ENCODE results near the gene AUTS2.

The AUTS2 gene

DNA sequence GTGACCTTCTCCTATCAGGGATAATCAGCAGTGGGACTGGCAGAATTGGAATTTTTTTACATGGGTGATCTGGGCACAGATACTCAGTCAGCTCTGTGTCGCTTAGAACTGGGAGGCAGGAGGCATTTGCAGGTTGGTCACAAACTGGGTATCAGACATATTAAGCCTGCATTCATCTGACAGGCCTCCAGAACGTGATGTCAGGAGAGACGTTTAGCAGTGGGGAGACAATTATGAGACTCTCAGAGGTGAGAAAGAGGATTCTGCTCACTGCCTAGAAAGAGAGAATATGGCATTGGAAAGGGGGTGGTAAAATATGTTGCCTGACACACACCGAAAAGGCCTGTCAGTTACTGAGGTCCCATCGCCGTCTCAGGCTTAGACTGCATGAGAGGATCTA lies 816.1 kb downstream of the AUTS2 start:
- no peak overlapping the region for H3K9ac ChIP-seq (ENCODE audit: low read length)
- peaks cover 15% of the 10 kb centered on the region for H3K4me1 ChIP-seq (ENCODE audit: control insufficient read depth, insufficient read depth, low read length)
- peaks cover 9% of the 10 kb centered on the region; the same call in 1 of the 2 replicates for H3K27me3 ChIP-seq (ENCODE audit: control insufficient read depth, insufficient read depth, low read length)
- H3K36me3 ChIP-seq (ENCODE audit: control insufficient read depth, insufficient read depth, low read length) = no peaks in the 10 kb centered on the region
- no peaks in the 10 kb centered on the region for H3K9me3 ChIP-seq (ENCODE audit: control insufficient read depth, insufficient read depth, low read depth, low read length)
- no peak overlapping the region for H3K27ac ChIP-seq (ENCODE audit: low read depth, low read length)
- no peak overlapping the region for H3K4me3 ChIP-seq (ENCODE audit: low read depth, low read length)

DNA sequence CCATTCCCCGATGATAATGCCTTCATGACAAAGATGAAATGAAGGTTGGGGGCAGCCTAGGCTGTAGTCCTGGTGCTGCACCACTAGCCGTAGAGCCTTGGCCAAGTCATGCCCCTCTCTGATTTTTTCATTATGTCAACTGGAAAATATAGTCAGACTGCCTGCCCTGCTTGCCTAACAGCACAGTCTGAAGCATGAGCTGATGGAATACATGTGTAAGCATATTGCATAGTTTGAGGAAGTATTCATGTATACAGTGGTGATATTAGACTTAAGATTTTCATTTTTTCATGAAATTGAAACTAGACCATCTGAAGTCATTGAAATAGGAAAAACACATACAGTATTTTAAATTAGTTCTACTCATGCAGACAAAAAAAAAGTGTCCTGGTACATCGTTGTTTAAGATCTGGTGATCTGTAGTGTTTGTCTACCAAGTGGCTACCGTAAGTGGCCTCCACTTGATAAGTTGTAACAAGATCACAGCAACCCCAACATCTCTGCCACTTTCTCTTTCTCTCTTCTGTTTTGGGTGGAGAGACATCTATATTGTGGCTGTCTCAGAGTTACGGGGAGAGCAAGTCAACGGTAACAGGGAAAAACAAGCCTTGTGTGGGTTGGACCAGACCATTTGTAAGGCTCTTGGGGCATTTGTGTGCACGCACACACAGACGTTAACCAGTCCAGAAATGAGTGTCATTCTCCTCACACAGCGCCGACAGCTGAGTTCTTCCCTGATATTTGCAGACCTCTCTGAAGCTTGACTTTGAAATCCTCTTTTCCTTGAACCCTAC lies 817.1 kb downstream of the AUTS2 start:
- no peak overlapping the region for H3K27ac ChIP-seq (ENCODE audit: low read depth, low read length)
- H3K9me3 ChIP-seq (ENCODE audit: control insufficient read depth, insufficient read depth, low read depth, low read length) = no peaks in the 10 kb centered on the region
- H3K4me1 ChIP-seq (ENCODE audit: control insufficient read depth, insufficient read depth, low read length) = peaks cover 20% of the 10 kb centered on the region
- no peaks in the 10 kb centered on the region for H3K36me3 ChIP-seq (ENCODE audit: control insufficient read depth, insufficient read depth, low read length)
- peaks cover 9% of the 10 kb centered on the region; the same call in 1 of the 2 replicates for H3K27me3 ChIP-seq (ENCODE audit: control insufficient read depth, insufficient read depth, low read length)
- H3K9ac ChIP-seq (ENCODE audit: low read length) = no peak overlapping the region
- H3K4me3 ChIP-seq (ENCODE audit: low read depth, low read length) = no peak overlapping the region

DNA sequence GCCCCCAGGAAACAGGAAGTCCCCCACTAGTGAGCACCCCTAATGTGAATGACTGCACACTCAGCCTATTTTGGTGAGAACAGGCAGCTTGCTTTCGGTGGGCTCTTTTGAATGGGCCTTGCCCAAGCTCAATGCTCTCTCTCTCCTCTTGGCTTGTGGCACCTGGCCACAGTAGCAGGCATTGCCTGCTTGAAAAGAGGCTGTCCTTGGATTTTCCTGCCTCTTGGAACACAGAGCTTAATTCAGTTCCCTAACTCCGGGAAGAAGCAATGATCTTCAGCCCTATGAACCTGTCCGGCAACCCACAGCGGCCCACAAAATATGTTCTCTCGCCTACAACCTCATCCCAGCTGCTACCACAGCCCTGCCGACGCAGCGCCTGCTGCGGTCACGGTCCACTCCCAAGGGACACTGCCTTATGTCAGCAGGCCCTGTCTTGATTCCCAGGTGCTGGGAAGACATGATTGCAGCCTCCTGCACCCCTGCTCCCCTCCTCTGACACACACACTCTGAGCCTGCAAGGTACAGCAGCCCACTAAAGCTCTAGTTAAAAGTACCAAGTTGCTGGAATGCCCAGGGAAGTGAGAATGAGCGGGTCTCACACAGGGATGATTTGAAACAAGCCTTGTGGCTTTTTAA lies 818.2 kb downstream of the AUTS2 start:
- Histone ChIP-seq H3K4me3 (ENCODE audit: low read depth, low read length) (no peak overlapping the region), H3K4me1 (ENCODE audit: control insufficient read depth, insufficient read depth, low read length) (peaks cover 31% of the 10 kb centered on the region), H3K9me3 (ENCODE audit: control insufficient read depth, insufficient read depth, low read depth, low read length) (no peaks in the 10 kb centered on the region), H3K36me3 (ENCODE audit: control insufficient read depth, insufficient read depth, low read length) (no peaks in the 10 kb centered on the region), H3K9ac (ENCODE audit: low read length) (no peak overlapping the region), H3K27ac (ENCODE audit: low read depth, low read length) (no peak overlapping the region), H3K27me3 (ENCODE audit: control insufficient read depth, insufficient read depth, low read length) (peaks cover 9% of the 10 kb centered on the region; the same call in 1 of the 2 replicates)

DNA sequence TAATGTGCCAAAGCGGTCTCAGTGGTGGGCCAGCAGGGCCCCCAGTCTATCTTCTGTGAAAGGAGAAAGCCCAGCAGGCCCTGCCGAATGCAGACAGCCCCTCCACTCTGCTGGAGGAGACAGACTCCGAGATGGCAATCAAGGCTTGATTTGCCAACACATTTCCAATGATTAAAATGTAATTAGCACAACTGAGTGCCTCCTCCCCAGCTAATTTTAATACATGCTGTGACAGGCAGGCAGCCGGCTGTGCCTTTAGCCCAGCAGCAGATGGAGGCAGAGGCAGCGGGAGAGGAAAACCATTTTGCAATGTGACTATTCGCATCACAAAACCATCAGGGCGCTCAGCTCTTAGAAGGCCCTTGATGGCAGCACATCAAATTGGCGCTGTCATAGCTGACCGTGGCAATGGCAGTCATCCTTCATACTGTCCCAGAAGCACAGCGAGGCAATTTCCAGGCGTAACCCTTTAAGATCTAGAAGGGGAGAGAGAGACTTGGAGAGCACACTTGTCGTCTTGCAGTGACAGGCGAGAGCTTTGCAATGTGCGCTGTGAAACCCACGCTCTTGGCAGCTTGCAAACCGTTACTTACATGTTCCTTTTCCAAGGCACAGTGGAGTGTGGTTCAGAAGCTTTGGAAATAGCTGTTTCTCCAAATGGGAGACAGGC lies 818.8 kb downstream of the AUTS2 start:
- Histone ChIP-seq H3K9me3 (ENCODE audit: control insufficient read depth, insufficient read depth, low read depth, low read length) (no peaks in the 10 kb centered on the region), H3K36me3 (ENCODE audit: control insufficient read depth, insufficient read depth, low read length) (no peaks in the 10 kb centered on the region), H3K27me3 (ENCODE audit: control insufficient read depth, insufficient read depth, low read length) (peaks cover 9% of the 10 kb centered on the region; the same call in 1 of the 2 replicates), H3K4me1 (ENCODE audit: control insufficient read depth, insufficient read depth, low read length) (peaks cover 34% of the 10 kb centered on the region), H3K4me3 (ENCODE audit: low read depth, low read length) (no peak overlapping the region), H3K27ac (ENCODE audit: low read depth, low read length) (no peak overlapping the region), H3K9ac (ENCODE audit: low read length) (no peak overlapping the region)

DNA sequence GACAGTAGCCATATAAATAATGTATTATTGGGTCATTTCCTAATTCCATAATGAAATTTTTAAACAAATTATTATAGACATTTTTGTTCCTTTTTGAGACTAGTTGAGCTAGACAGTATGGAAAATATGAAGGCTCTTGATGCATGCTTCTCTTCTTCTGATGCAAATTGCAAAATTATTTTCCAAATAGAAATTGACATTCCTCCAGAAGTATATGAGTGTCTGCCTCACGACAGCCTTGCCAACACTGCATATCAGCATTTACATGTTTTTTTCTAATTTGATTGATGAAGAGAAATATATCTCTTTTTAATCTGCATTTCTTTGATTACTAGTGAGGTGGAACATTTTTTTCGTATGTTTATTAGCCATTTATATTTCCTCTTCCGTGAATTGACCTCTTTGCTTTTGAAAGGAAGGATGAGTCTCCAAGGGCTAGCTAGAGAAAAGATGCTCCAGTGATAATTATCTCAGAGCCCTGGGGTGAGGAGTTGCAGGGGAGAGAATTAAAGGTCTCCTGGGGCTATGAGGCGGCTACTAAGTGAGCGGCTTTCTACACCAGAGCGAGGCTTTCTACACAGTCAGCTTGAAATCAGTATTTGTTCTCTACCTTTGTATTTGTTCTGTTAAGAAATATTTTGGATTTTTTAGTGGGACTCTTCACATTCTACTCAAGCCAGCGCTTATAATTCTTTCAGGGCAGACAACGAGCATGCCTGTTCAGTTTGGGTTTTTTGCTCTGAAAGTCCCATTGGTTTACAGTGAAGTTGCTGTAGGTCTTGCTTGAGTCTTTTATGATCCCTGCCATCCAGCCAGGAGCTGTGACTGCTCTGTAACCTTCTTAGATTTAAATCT lies 821.5 kb downstream of the AUTS2 start:
- no peak overlapping the region for H3K27ac ChIP-seq (ENCODE audit: low read depth, low read length)
- no peaks in the 10 kb centered on the region for H3K9me3 ChIP-seq (ENCODE audit: control insufficient read depth, insufficient read depth, low read depth, low read length)
- no peak overlapping the region for H3K9ac ChIP-seq (ENCODE audit: low read length)
- H3K4me3 ChIP-seq (ENCODE audit: low read depth, low read length) = no peak overlapping the region
- H3K36me3 ChIP-seq (ENCODE audit: control insufficient read depth, insufficient read depth, low read length) = no peaks in the 10 kb centered on the region
- H3K4me1 ChIP-seq (ENCODE audit: control insufficient read depth, insufficient read depth, low read length) = peaks cover 34% of the 10 kb centered on the region
- H3K27me3 ChIP-seq (ENCODE audit: control insufficient read depth, insufficient read depth, low read length) = peaks cover 5% of the 10 kb centered on the region; the same call in 1 of the 2 replicates

DNA sequence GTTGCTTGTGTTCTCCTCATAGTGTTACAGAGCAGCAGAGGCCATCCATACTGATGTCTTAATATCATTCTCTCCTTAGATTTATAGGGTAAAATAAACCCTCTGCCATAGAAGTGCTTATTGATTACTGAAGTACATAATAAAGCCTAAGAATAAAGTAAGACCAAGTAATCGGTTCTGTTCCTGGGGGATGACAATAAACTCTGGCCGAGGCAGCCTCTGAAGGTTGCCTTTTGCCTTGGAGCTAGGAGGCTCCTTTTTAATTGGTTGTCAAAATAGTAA lies 822.0 kb downstream of the AUTS2 start:
- Histone ChIP-seq H3K4me1 (ENCODE audit: control insufficient read depth, insufficient read depth, low read length) (peaks cover 34% of the 10 kb centered on the region), H3K27ac (ENCODE audit: low read depth, low read length) (no peak overlapping the region), H3K9ac (ENCODE audit: low read length) (no peak overlapping the region)

DNA sequence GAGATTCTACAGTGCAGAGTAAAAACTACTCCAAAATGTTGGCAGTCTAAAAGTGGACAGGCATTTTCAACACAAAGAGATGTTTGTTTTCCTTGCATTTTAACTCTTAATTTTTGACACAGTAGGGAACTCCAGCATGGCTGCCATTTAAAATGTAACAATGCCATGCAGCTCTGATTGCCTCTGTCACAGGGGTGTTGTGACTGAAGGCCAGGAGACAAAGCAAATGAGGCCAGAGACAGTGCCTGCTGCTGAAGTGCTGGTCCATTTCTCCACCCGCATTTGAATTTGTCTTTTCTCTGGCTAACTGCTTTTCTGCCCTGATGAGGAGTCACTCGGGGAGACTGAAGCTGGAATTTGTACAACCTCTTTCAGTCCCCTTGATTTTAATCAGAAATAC lies 823.0 kb downstream of the AUTS2 start:
- H3K9me3 ChIP-seq (ENCODE audit: control insufficient read depth, insufficient read depth, low read depth, low read length) = no peaks in the 10 kb centered on the region
- H3K36me3 ChIP-seq (ENCODE audit: control insufficient read depth, insufficient read depth, low read length) = no peaks in the 10 kb centered on the region
- H3K27me3 ChIP-seq (ENCODE audit: control insufficient read depth, insufficient read depth, low read length) = no peaks in the 10 kb centered on the region; the same call in 1 of the 2 replicates
- peaks cover 32% of the 10 kb centered on the region for H3K4me1 ChIP-seq (ENCODE audit: control insufficient read depth, insufficient read depth, low read length)
- no peak overlapping the region for H3K4me3 ChIP-seq (ENCODE audit: low read depth, low read length)
- no peak overlapping the region for H3K27ac ChIP-seq (ENCODE audit: low read depth, low read length)
- H3K9ac ChIP-seq (ENCODE audit: low read length) = no peak overlapping the region

More for the DNA sequence above, 822.0 kb downstream of the AUTS2 start:
- no peak overlapping the region for H3K4me3 ChIP-seq (ENCODE audit: low read depth, low read length)
- no peaks in the 10 kb centered on the region for H3K9me3 ChIP-seq (ENCODE audit: control insufficient read depth, insufficient read depth, low read depth, low read length)
- H3K27me3 ChIP-seq (ENCODE audit: control insufficient read depth, insufficient read depth, low read length) = no peaks in the 10 kb centered on the region; the same call in 1 of the 2 replicates
- H3K36me3 ChIP-seq (ENCODE audit: control insufficient read depth, insufficient read depth, low read length) = no peaks in the 10 kb centered on the region

DNA sequence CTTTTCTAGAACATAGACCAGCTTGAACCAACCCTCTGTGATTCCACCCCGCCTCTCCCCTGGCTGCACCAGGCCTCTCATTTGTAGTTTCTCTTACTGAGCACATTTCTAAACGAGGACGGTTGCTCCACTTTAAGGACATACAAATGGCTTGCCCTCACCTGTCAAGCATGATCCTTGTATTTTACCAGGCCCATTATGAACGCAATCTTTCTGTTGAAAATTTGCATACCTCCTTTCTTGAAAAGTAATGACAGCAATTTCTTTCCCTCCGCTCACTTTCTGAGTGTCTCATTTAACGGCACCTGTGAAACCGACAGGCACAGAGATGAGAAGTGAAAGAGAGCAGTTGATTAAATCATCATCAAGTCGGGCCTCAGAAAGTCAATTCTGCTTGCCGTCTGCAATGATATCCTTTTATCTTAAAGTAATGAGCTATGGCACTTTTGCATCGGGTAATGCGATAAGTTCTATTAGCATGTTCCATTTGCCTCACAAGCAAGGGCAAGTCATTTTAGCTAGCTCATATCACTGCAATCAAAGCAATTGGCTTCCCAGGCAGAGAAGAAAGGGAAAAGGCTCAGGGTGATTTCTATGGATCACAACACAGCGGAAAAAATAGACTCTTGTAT lies 828.1 kb downstream of the AUTS2 start:
- Histone ChIP-seq H3K4me1 (ENCODE audit: control insufficient read depth, insufficient read depth, low read length) (peaks cover 4% of the 10 kb centered on the region; the same call in 1 of the 2 replicates), H3K27ac (ENCODE audit: low read depth, low read length) (no peak overlapping the region)

DNA sequence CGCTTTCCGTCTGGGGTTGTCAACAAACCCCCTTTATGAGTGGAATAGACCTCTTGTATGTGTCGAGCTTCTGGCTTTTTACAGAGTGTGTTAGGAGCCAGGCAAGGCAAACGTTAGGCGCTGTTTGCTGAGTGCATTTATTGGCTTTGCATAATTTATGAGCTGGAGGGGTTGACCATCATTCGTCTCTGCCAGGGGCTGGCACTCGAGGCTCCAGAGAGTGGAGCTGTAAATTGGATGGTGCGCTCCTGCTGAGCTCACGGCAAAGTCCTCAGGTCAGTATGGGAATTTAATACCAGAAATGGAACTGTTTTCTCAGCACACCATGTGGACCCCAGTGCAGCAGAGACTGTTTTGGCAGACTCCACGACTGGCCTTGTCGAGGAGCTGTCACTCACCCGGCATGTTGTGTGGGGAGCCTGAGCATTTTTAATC lies 834.3 kb downstream of the AUTS2 start:
- Histone ChIP-seq H3K27ac (ENCODE audit: low read depth, low read length) (no peak overlapping the region), H3K4me3 (ENCODE audit: low read depth, low read length) (no peak overlapping the region), H3K4me1 (ENCODE audit: control insufficient read depth, insufficient read depth, low read length) (no peaks in the 10 kb centered on the region), H3K9me3 (ENCODE audit: control insufficient read depth, insufficient read depth, low read depth, low read length) (no peaks in the 10 kb centered on the region), H3K36me3 (ENCODE audit: control insufficient read depth, insufficient read depth, low read length) (no peaks in the 10 kb centered on the region), H3K27me3 (ENCODE audit: control insufficient read depth, insufficient read depth, low read length) (no peaks in the 10 kb centered on the region), H3K9ac (ENCODE audit: low read length) (no peak overlapping the region)

More for the DNA sequence above, 828.1 kb downstream of the AUTS2 start:
- no peaks in the 10 kb centered on the region for H3K36me3 ChIP-seq (ENCODE audit: control insufficient read depth, insufficient read depth, low read length)
- H3K4me3 ChIP-seq (ENCODE audit: low read depth, low read length) = no peak overlapping the region
- H3K27me3 ChIP-seq (ENCODE audit: control insufficient read depth, insufficient read depth, low read length) = no peaks in the 10 kb centered on the region; the same call in 1 of the 2 replicates
- H3K9me3 ChIP-seq (ENCODE audit: control insufficient read depth, insufficient read depth, low read depth, low read length) = no peaks in the 10 kb centered on the region
- H3K9ac ChIP-seq (ENCODE audit: low read length) = no peak overlapping the region

DNA sequence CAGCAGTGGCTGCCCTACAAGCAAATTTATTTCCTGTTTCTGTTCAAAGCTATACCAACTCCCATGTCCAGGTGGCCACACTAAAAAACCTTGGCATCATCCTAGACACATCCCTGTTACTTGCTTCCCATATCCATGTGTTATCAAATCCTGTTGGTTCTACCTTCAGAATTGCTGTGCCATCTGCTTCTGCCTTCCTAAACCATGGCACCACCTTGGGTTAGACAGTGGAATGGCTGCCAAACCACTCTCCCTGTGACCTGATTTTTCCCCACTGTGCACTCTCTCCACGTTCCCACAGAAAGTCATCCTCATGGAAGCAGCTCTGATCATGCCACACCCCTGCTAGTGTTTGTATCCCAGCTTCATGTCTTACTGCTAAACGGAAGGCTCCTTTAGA lies 836.1 kb downstream of the AUTS2 start:
- Histone ChIP-seq H3K27ac (ENCODE audit: low read depth, low read length) (no peak overlapping the region), H3K4me3 (ENCODE audit: low read depth, low read length) (no peak overlapping the region), H3K36me3 (ENCODE audit: control insufficient read depth, insufficient read depth, low read length) (no peaks in the 10 kb centered on the region), H3K9ac (ENCODE audit: low read length) (no peak overlapping the region), H3K9me3 (ENCODE audit: control insufficient read depth, insufficient read depth, low read depth, low read length) (no peaks in the 10 kb centered on the region), H3K27me3 (ENCODE audit: control insufficient read depth, insufficient read depth, low read length) (no peaks in the 10 kb centered on the region), H3K4me1 (ENCODE audit: control insufficient read depth, insufficient read depth, low read length) (no peaks in the 10 kb centered on the region)
